Left cardiac atrium (tissue), 4 donors: Measurements from ENCODE around the gene UHRF2. TPM values are rescaled to one million over a fixed set of nuclear protein-coding genes. Genes with fewer than 3 reads are reported as not detected.
"Not testable (repeated sequence)": the region's sequence is repeated elsewhere in the genome, so short reads cannot be mapped to it uniquely, and the experiment has no call there.

ENCODE experiments used
- ATAC-seq, 2 donors: fragments of 200-7000 bp; cut with Tn5 transposase; one replicate each; pipeline ENCODE4 v1.9.1; 2020; ENCODE audit warnings: mild to moderate bottlenecking in 2 of 2, moderate library complexity in 2 of 2
- DNase-seq: peaks from one replicate; pipeline ENCODE4 v3.0.0-alpha.2; 2020
- intact Hi-C, 2 donors: fragments of 100-400 bp; cut with DNase I; formaldehyde crosslinking; loops; one replicate each; pipeline versions ENCODE4 v1.14.1 to v1.15.1; 2022 to 2023
- total RNA-seq, 2 donors: library from RNA; stranded (reverse); fragmentation: NEBNext Ultra II Directional; extraction: Animal tissue kit (Norgen Biotek cat#: 25700); gene quantifications; one replicate each; pipeline ENCODE4 v1.2.1, GENCODE V29; 2021
- donor health status: DM: no; HTN: yes; CAD: no.
- donor health status: DM: no; HTN: yes; CAD: no; lungs with severe emphysema.
- donor health status: DM: yes; HTN: yes; CAD: no.
- donor health status: Dilated cardiomyopathy.

The UHRF2 gene
- total RNA-seq, 2 donors from 2014 or later, result 18.0 to 18.1 TPM

- intact Hi-C loops, result no loop called here
- no peak for DNase-seq
- no peak for ATAC-seq
These were observed 5.8 kb downstream of the UHRF2 start for GRCh38 chr9:6418764-6419163.

GRCh38 chr9:6424940-6425339 is 11.9 kb downstream of the UHRF2 start:
- ATAC-seq (no peak), DNase-seq (no peak)
- intact Hi-C loops, result loop anchor here in 1 of 2 donors (10.0 kb wide), 1 partner anchor 60 kb away; no protein-coding TSS in a partner anchor

DNA sequence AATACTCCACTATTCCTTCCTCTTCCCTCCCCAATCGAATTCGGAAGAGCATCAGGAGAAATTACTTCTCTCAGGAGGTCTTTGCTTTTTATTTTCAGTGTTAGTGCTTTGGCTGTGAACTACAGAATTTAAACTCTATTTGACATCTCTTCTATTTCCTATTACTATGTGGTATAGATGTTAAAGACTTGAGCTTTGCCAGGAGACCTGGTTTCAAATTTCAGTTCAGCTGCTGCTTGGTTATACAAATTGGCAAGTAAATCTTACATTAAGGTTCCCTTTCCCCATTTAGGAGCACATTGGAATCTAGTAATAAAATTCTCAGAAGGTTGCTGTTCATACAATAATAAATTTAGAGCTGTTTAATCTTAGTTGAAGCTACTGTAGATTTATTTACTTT is 13.1 kb downstream of the UHRF2 start:
- DNase-seq (no peak), ATAC-seq (no peak)
- intact Hi-C loops, result loop anchor here in 1 of 2 donors (10.0 kb wide), 1 partner anchor 61 kb away; no protein-coding TSS in a partner anchor

- ATAC-seq (peak in 1 of 2 donors; percentile 30), DNase-seq (no peak)
- intact Hi-C loops, result loop anchor here in 1 of 2 donors (10.0 kb wide), 1 partner anchor 64 kb away; no protein-coding TSS in a partner anchor
These were observed 16.2 kb downstream of the UHRF2 start for GRCh38 chr9:6428940-6429889.

GRCh38 chr9:6431038-6431437 is 18.0 kb downstream of the UHRF2 start:
- intact Hi-C loops, result no loop called here
- ATAC-seq (no peak), DNase-seq (no peak)

DNA sequence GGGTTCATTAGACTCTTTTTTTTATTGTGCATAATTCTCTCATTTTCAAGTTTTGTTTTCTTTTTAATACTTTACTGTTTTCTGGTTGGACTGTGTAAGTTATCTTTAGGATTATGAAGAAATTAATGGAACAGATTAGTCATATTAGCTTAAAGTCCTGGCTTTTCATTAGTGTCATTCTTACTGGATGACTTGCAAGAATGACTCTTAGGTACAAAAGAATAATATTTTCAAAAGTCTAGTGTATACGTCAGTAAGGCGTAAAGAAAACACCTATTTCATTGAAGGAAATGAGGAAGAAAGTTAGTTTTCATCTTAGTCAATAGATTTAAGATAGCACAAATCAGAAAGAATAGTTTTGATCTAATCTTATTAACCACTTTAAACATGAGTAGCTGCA is 20.4 kb downstream of the UHRF2 start:
- intact Hi-C loops, result no loop called here
- no peak for ATAC-seq
- no peak for DNase-seq

GRCh38 chr9:6439051-6439703 is 26.2 kb downstream of the UHRF2 start:
- no peak for DNase-seq
- intact Hi-C loops, result no loop called here
- ATAC-seq, result no peak

GRCh38 chr9:6440405-6440804 is 27.4 kb downstream of the UHRF2 start:
- DNase-seq (no peak), ATAC-seq (no peak)
- intact Hi-C loops, result no loop called here

GRCh38 chr9:6441269-6441668 is 28.3 kb downstream of the UHRF2 start:
- intact Hi-C loops, result no loop called here

GRCh38 chr9:6443661-6444060 is 30.7 kb downstream of the UHRF2 start:
- no peak for ATAC-seq
- intact Hi-C loops, result no loop called here

More at GRCh38 chr9:6441269-6441668, 28.3 kb downstream of the UHRF2 start:
- DNase-seq (no peak), ATAC-seq (no peak)

DNA sequence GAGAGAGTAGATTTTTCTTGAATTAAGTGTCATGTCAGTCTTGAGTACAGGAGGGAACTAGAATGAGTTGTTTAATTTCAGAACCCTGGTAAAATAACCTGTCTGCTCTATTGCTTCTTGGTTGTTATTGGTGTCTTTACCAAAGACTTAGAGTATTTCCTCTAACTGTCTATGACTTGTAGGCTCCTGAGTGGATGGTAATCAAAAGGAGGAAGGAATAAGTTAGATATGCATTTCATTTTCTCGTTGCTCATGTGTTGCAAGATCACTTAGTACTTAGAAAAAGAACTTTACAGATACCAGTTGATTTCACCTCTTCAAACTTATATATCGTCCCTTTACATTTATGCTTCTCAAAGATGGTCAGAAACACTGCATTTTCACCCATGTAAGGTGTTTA is 31.1 kb downstream of the UHRF2 start:
- intact Hi-C loops, result no loop called here
- ATAC-seq, result no peak

More at GRCh38 chr9:6443661-6444060, 30.7 kb downstream of the UHRF2 start:
- DNase-seq, result no peak

DNA sequence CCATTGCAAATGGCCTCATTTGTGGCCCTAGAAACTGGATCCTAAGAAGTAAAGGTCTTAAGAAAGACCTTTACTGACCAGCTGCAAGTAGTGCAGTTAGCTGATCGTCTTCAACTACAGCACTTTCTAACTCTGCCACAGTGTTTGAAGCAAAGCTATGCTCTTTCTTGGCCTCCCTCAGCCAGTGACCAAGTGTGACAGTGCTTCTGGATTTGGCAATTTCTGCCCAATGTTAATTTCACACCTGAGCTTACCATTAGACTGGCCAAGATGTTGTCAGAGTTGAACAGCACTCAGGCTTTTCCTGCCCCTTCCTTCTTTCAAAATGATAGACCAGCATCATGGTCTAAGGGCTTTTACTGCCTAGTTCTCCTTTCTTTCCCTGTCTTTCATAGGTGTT is 36.1 kb downstream of the UHRF2 start:
- no peak for ATAC-seq
- intact Hi-C loops, result no loop called here
- no peak for DNase-seq

More for the DNA sequence above, 31.1 kb downstream of the UHRF2 start:
- DNase-seq, result no peak

DNA sequence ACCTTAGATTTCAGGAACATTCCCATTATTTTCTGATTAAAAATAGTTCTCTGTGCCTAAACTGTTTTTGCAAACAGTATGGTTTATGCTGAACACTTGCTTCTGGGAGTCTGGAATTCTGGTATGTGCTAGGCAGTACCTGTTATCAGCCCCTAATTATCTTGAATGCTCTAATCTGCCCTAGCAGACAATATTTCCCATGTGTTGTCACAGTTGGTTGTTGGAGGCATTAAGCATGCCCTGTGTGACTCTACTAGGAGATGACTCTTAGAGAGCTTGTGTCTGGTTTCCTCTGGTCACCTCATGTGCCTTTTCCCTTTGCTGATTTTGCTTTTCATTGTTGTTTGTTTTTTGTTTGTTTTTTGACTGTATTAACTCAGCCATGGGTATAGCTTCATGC is 36.6 kb downstream of the UHRF2 start:
- intact Hi-C loops, result no loop called here
- DNase-seq (no peak), ATAC-seq (peak in 1 of 2 donors; percentile 37)

DNA sequence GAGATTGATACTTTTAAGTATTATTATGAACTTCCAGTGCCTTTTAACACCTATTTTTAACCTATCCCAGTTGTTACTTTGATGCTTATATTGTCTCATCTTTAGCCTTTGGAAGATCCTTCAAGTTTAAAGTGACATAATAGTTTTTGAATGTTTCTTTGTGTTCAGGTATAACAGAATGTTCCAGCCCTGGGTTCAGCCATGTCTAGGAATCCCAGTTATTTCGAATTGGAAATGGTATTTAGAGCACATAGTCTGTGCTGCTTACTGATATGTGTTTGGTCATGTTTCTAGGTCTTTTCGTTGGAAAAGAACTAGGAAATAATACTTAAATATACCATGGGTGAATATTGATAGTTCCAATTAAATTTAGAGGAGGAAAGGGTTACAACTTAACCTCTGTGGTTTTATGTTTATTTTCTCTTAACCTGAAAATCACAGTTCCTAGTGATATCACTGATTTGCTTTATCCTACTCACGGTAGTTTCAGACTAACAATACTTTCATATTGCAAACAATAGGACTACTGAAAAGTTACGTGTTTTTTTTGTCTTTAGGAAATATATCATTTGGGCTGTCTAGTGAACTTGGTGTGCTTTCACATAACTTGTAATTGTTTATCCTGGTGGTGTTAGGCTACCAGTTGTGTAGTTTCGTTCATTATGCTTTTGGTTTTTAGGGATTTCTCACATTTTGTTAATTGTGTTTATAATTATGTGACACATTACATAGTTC is 37.8 kb downstream of the UHRF2 start:
- intact Hi-C loops, result no loop called here
- no peak for ATAC-seq
- no peak for DNase-seq

DNA sequence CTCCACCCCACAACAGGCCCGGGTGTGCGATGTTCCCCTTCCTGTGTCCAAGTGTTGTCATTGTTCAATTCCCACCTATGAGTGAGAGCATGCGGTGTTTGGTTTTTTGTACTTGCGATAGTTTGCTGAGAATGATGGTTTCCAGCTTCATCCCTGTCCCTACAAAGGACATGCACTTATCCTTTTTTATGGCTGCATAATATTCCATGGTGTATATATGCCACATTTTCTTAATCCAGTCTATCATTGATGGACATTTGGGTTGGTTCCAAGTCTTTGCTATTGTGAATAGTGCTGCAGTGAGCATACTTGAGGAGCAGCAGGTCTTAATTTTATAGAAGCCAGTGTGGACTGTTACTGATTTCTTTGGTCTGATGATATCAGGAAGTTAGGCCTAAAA is 42.3 kb downstream of the UHRF2 start:
- ATAC-seq, DNase-seq, intact Hi-C loops: not testable (repeated sequence)

- ATAC-seq, intact Hi-C loops, DNase-seq: not testable (repeated sequence)
These were observed 45.7 kb downstream of the UHRF2 start for GRCh38 chr9:6458704-6459103.

GRCh38 chr9:6459718-6460117 is 46.7 kb downstream of the UHRF2 start:
- DNase-seq (no peak), ATAC-seq (no peak)
- intact Hi-C loops, result no loop called here

GRCh38 chr9:6460189-6460768 is 47.3 kb downstream of the UHRF2 start:
- DNase-seq (no peak), ATAC-seq (no peak)
- intact Hi-C loops, result no loop called here

DNA sequence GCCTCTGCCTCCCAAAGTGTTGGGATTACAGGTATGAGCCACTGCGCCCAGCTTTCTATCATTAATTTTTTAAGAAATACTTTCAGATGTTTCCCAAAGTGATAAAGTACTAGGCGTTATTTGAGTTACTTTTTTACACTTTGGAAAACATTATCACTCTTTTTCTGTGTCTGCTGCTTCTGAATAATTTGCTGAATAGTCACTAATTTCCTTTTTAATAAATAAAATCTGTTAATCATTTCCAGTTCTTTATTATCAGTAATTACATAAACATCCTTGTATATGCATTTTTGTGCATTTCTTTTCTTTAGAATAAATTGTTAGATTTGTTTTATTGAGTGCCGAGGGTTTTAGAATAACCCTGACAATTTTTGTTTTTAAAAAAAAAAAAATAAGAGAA is 48.6 kb downstream of the UHRF2 start:
- intact Hi-C loops, result no loop called here
- DNase-seq (no peak), ATAC-seq (no peak)
